Measurements from ENCODE around the gene OR4D1.

The OR4D1 gene

DNA sequence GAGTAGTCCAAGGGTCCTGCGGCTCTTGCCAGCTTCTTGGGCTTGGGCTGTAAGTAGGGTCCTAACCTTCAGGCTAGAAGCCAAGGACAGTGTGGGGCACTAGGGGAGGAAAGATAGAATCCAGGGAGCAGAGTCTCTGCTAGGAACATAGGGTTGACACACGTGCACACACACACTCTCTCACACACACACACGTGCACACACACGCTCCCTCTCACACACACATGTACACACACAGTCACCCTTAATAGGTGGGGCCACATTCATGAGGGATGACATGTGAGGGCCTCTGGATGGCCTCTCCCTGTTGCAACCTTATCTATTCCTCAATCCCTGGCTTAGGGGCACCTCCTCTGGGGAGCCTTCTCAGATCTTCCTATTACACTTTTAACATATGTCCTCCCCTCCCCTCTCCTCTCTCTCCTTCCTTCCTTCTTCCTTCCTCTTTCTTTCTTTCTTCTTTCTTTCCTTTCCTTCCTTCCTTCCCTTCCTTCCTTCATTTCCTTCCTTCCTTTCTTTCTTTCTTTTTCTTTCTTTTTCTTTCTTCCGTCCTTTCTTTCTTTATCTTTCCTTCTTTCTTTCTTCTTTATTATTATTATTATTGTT lies 47.4 kb downstream of the OR4D1 start:
- DNase-seq, result no peak

DNA sequence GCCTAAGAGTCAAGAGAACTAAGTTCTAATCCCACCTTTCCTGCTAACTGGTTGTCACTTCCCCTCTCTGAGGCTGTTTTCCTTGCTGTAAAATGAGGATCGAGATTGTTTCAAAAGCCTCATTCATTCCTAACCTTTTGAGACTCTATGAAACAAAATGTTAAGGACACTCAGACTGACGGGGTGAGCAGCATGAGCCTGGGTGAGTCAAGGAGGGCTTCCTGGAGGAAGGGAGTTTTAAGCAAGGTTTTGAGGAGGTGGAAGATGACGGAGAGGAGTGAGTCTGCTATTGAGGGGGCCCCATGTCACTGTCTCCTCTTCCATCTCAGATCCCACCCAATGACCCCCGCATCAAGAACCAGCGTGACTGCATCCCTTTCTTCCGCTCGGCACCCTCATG lies 48.4 kb downstream of the OR4D1 start:
- DNase-seq, result no peak

DNA sequence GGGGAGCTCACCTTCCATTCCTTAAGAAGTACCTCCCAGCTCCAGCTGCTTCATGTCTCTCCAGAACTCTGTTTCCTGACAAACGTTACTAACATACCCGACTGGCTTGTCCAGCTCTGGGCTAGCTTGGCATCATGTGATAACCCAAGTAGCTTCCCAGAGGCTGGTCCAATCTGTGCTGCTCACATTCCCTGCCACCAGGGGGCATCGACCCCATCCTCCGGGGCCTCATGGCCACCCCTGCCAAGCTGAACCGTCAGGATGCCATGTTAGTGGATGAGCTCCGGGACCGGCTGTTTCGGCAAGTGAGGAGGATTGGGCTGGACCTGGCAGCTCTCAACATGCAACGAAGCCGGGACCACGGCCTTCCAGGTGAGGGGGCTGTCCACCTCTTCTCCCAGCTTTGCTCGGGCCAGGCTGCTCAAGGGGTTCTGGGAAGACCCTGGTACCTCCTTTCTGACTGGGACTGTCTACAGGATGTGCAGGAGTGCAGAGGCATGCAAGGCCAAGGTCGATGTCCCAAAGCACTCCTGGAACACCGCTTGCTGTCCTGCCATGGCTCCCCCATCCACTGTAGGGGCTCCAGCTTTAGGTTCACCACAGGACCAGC lies 51.9 kb downstream of the OR4D1 start:
- peak; percentile 19 for DNase-seq

DNA sequence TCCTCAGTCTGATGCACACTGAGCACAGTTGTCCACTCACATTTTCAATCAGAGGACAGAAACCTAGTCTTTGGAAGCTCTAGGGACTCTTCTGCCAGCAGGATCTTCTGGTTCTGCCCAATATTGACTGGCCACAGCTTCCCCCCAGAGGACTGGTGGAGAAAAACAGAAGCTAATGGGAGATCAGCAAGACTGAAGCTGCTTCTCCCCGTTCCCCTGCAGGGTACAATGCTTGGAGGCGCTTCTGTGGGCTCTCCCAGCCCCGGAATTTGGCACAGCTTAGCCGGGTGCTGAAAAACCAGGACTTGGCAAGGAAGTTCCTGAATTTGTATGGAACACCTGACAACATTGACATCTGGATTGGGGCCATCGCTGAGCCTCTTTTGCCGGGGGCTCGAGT lies 54.7 kb downstream of the OR4D1 start:
- DNase-seq, result no peak

DNA sequence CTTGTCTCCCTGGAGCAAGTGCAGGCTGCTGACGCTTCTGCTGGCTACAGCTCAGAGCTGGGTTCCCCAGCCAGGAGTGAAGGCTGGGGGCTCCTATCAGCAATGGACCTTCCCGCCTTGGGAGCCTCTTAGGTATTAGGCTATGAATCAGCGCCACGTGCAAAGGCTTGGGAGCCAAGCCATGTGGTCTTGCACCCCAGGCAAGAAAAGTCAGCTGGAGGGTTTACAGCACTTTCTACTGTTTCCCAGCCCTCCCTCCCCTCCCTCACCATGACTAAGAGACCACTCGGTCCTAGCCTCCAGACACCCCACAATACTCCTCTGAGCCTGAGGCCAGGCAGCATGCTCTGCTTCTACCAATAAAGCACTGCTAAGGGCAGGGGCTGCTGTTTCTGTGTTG lies 56.6 kb downstream of the OR4D1 start:
- DNase-seq, result no peak

DNA sequence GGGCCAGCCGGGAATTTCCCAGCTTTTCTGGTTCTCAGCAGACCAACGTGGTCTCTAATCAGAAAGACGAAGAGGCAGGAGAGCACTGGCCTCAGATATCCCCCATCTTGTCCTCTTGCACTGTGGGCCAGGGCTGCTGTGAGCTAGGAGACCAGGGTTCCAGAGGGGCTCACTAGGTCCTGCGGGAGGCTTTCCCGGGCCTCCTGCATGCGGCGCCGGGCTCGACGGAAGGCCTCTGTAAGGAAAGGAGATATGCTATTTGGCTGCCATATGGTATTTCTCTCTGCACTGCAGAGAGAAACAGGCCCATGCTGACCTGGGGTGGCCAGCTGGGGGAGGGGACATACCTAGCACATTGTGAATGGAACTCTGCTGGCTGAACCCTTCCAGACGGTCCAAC lies 57.8 kb downstream of the OR4D1 start:
- DNase-seq, result no peak

DNA sequence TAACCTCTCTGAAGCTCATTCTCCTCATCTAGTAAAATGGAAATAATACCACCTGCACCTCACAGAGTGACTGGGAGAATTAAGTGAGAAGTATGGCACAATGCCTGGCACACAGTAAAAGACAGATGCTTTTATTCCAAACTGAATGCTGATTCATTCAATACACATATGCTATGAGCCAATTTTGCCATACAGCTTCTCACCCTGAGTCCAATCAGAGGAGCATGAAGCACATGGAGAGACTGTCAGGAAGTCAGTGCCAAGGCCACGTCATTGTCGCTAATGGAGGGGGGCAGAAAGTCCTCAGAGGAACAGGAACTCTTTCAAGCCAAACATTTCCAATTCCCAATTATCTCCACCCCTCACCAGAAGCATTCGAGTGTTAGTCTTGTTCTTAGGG lies 59.3 kb downstream of the OR4D1 start:
- no peak for DNase-seq

DNA sequence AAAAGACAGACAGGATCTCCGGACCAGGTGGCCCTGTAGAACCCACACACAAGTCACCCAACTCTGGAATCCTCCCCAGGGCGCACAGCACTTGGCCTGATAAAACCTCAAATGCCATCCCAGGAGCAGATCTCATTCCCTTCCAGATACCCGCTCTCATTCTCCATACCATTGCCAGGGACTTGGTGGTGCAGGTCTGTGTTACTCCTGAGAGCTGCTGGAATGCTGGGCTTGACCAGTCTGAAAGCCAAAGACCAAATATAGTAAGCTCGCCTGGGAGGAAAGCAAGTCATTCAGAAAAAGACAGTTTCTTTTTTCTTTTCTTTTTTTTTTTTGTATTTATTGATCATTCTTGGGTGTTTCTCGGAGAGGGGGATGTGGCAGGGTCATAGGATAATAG lies 60.2 kb downstream of the OR4D1 start:
- DNase-seq, result no peak

Data from GDM1 (cell line).